ENCODE results near the gene YEATS4. TPM values are rescaled to one million over a fixed set of nuclear protein-coding genes. Genes with fewer than 3 reads are reported as not detected.

Gene YEATS4
- total and polyA plus RNA-seq, 2 experiments from 2014 or later = 17.2 to 60.4 TPM

DNA sequence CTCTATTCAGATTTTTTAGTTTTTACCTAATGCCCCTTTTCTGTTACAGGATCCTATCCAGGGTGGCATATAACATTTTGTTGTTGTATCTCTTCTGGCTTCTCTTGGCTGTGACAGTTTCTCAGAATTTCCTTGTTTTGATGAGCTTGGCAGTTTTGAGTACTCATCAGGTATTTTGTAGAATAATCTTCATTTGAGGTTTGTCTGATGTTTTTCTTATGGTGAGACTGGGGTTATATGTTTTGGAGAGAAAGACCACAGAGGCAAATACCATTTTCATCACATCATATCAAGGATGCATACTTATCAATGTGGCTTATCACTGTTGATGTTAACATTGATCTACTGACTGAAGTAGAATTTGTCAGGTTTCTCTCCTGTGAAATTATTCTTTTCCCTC, 25.4 kb upstream of the YEATS4 start:
- in situ Hi-C loops (cut with MboI) = no loop called here
- Histone ChIP-seq H3K36me3 (ENCODE audit: low read depth) (no peaks in the 10 kb centered on the region), H3K4me2 (ENCODE audit: unreplicated experiment) (no peak overlapping the region), H3K27me3 (replicated peaks; ENCODE audit: insufficient read depth) (peaks cover 36% of the 10 kb centered on the region), H3K9ac (no peak overlapping the region), H3K4me3 (no peak overlapping the region), H3K9me3 (ENCODE audit: low read depth) (no peaks in the 10 kb centered on the region), H4K20me1 (ENCODE audit: insufficient read depth) (no peaks in the 10 kb centered on the region), H3K4me1 (ENCODE audit: insufficient read depth) (no peaks in the 10 kb centered on the region), H3K79me2 (ENCODE audit: insufficient read depth) (no peaks in the 10 kb centered on the region), H2AFZ (no peak overlapping the region), H3F3A (ENCODE audit: insufficient read depth) (no peaks in the 10 kb centered on the region), H3K27ac (no peak overlapping the region), H3K9me2 (ENCODE audit: insufficient read depth) (no peaks in the 10 kb centered on the region)
- no peak for DNase-seq
- TF ChIP-seq EZH2 (IDR thresholded peaks at IDR 0.05; ENCODE audit: insufficient read depth, poor library complexity, severe bottlenecking) = no peak
- TF ChIP-seq EZH2phosphoT487 (IDR thresholded peaks at IDR 0.05; ENCODE audit: insufficient read depth, low read depth) = no peak

GRCh38 chr12:69337311-69338090, 22.0 kb upstream of the YEATS4 start:
- no peaks in the 10 kb centered on the region for H3K4me1 ChIP-seq (ENCODE audit: insufficient read depth)
- in situ Hi-C loops (cut with MboI) = no loop called here

GRCh38 chr12:69338120-69338859, 21.3 kb upstream of the YEATS4 start:
- Histone ChIP-seq H3K27ac (no peak overlapping the region), H4K20me1 (ENCODE audit: insufficient read depth) (no peaks in the 10 kb centered on the region), H3K27me3 (replicated peaks; ENCODE audit: insufficient read depth) (peaks cover 27% of the 10 kb centered on the region; the same call in 1 of the 2 replicates), H3K36me3 (ENCODE audit: low read depth) (no peaks in the 10 kb centered on the region), H3K4me2 (ENCODE audit: unreplicated experiment) (no peak overlapping the region), H3K4me3 (no peak overlapping the region), H3K4me1 (ENCODE audit: insufficient read depth) (no peaks in the 10 kb centered on the region), H3K9ac (no peak overlapping the region), H3F3A (ENCODE audit: insufficient read depth) (no peaks in the 10 kb centered on the region), H3K9me3 (ENCODE audit: low read depth) (no peaks in the 10 kb centered on the region), H2AFZ (no peak overlapping the region), H3K9me2 (ENCODE audit: insufficient read depth) (no peaks in the 10 kb centered on the region), H3K79me2 (ENCODE audit: insufficient read depth) (no peaks in the 10 kb centered on the region)
- DNase-seq = no peak
- TF ChIP-seq EZH2 (IDR thresholded peaks at IDR 0.05; ENCODE audit: insufficient read depth, poor library complexity, severe bottlenecking) = no peak
- TF ChIP-seq EZH2phosphoT487 (IDR thresholded peaks at IDR 0.05; ENCODE audit: insufficient read depth, low read depth) = no peak
- WGBS, 2 experiments (ENCODE audit: low coverage in 1 of 2, low lambda C conversion rate in 2 of 2, missing lambda C conversion rate in 2 of 2) = 40 to 55% methylated on average over 3 of the region's 3 CpGs
- in situ Hi-C loops (cut with MboI) = no loop called here

More at GRCh38 chr12:69337311-69338090, 22.0 kb upstream of the YEATS4 start:
- no peak overlapping the region for H3K4me2 ChIP-seq (ENCODE audit: unreplicated experiment)
- no peaks in the 10 kb centered on the region for H4K20me1 ChIP-seq (ENCODE audit: insufficient read depth)
- no peaks in the 10 kb centered on the region for H3K9me2 ChIP-seq (ENCODE audit: insufficient read depth)
- TF ChIP-seq EZH2phosphoT487 (IDR thresholded peaks at IDR 0.05; ENCODE audit: insufficient read depth, low read depth) (no peak), EZH2 (IDR thresholded peaks at IDR 0.05; ENCODE audit: insufficient read depth, poor library complexity, severe bottlenecking) (no peak)
- H2AFZ ChIP-seq = no peak overlapping the region
- no peak overlapping the region for H3K9ac ChIP-seq
- DNase-seq = no peak
- H3K27me3 ChIP-seq (replicated peaks; ENCODE audit: insufficient read depth) = peaks cover 24% of the 10 kb centered on the region; the same call in 1 of the 2 replicates
- no peaks in the 10 kb centered on the region for H3K79me2 ChIP-seq (ENCODE audit: insufficient read depth)
- no peaks in the 10 kb centered on the region for H3F3A ChIP-seq (ENCODE audit: insufficient read depth)
- H3K27ac ChIP-seq = no peak overlapping the region
- H3K4me3 ChIP-seq = no peak overlapping the region
- no peaks in the 10 kb centered on the region for H3K36me3 ChIP-seq (ENCODE audit: low read depth)
- 66 to 82% methylated on average over 2 of the region's 2 CpGs for WGBS, 2 experiments (ENCODE audit: low coverage in 1 of 2, low lambda C conversion rate in 2 of 2, missing lambda C conversion rate in 2 of 2)
- H3K9me3 ChIP-seq (ENCODE audit: low read depth) = no peaks in the 10 kb centered on the region

- Histone ChIP-seq H3K79me2 (ENCODE audit: insufficient read depth) (no peaks in the 10 kb centered on the region), H3K9me3 (ENCODE audit: low read depth) (no peaks in the 10 kb centered on the region), H3K4me3 (no peak overlapping the region), H3K27ac (no peak overlapping the region), H2AFZ (no peak overlapping the region), H3F3A (ENCODE audit: insufficient read depth) (no peaks in the 10 kb centered on the region), H3K36me3 (ENCODE audit: low read depth) (no peaks in the 10 kb centered on the region), H3K9me2 (ENCODE audit: insufficient read depth) (no peaks in the 10 kb centered on the region), H3K27me3 (replicated peaks; ENCODE audit: insufficient read depth) (peaks cover 32% of the 10 kb centered on the region; the same call in 1 of the 2 replicates), H3K9ac (no peak overlapping the region), H3K4me2 (ENCODE audit: unreplicated experiment) (no peak overlapping the region), H4K20me1 (ENCODE audit: insufficient read depth) (no peaks in the 10 kb centered on the region), H3K4me1 (ENCODE audit: insufficient read depth) (no peaks in the 10 kb centered on the region)
- no peak for TF ChIP-seq EZH2phosphoT487 (IDR thresholded peaks at IDR 0.05; ENCODE audit: insufficient read depth, low read depth)
- TF ChIP-seq EZH2 (IDR thresholded peaks at IDR 0.05; ENCODE audit: insufficient read depth, poor library complexity, severe bottlenecking) = no peak
- in situ Hi-C loops (cut with MboI) = no loop called here
- DNase-seq = no peak
These were observed 20.6 kb upstream of the YEATS4 start for GRCh38 chr12:69338936-69339335.
